Epidermal melanocyte (primary cell): ENCODE results near the gene ADAMTS17.
"Not testable (repeated sequence)": the region's sequence is repeated elsewhere in the genome, so short reads cannot be mapped to it uniquely, and the experiment has no call there.

ENCODE experiments used
- DNase-seq: peaks from one replicate; pipeline ENCODE4 v3.0.0; 2011; ENCODE audit warnings: low spot score; ENCODE audit not compliant: insufficient read length

ADAMTS17 gene

DNA sequence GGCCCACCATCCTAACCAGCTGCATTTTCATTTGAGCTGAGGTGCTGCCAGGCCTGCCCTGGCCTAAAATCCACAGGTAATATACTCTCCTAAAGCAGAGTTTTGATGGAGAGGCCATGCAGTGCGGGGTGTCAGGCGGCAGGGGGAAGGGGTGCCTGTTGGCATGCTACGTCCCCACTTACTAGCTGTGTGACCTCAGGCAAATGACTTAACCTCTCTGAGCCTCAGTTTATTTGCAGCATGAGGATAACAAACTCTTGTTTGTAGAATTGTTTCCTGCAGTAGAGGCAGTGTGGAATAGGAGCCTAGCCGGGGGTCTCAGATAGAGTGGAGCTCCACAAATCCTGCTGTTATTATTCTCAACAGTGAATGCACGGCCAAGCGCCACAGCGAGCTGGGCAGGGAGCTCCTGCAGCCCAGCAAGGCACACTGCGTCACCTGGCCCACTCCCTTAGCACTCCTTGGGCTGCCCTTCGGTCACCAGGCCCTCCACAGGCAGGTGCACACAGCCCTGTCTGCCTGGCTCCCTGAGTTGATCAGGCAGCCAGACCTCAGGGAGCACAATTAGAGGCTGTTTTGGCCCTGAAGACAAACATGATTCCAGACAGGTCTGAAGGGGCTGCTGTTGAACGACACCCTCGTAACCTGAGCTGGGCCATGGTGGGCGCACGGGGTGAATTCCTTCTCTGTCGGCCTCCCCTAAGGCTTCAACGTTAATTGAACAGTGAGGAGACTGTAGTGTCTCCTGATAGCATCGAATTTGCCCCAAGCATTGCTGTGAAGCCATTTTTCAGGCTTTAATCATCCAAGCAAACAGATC, 359.7 kb downstream of the ADAMTS17 start:
- DNase-seq = no peak

DNA sequence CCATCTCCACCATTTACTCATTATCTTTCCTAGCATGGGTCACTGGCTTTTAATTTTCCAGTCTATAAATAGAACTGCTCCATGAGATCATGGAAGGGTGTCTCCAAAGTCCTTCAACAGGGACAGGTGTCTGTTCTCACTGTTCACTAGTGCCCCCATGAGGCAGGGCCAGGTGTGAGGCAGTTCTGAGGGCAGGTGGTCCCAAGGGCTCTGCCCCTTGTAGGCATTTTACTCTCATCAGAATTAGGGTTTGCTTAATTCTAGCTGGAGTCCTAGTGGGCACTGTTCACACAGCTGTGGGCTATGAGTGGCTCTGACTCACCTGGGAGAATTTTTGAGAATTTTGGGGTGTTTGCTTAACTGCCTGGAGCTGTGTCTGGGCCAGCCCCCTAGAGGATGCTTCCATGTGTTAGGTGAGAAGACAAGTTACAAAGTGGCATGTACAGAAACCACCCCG, 360.6 kb downstream of the ADAMTS17 start:
- DNase-seq = no peak

DNA sequence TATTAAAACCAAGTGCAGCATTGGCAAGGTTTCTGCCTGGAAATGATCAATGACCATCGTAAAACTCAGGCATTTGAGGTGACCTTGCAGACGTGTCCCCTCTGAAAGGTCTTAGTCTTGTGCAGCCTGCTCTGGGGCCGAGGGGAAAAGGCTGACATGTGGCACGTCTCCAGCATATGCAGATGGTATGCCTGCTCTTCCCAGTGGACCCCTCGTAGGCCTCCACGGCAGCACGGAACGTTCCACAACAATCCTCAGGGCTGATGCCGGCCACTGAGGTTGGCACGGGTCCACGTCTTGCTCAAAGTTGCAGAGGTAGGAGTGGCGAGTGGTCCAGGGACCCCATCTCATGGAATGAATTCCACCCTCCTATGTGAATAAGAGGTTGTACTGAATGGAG, 361.0 kb downstream of the ADAMTS17 start:
- DNase-seq = no peak

DNA sequence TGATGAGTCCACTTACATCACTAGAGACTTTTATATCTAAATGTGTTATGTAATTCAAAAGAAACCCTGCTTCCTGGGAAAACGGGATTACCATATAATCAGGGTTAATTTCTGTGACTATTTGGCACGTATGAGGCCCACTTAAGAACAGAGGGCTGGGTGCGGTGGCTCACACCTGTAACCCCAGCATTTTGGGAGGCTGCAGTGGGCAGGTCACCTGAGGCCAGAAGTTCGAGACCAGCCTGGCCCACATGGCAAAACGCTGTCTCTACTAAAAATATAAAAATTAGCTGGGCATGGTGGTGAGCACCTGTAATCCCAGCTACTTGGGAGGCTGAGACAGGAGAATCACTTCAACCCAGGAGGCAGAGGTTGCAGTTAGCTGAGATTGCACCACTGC, 361.9 kb downstream of the ADAMTS17 start:
- DNase-seq = not testable (repeated sequence)

DNA sequence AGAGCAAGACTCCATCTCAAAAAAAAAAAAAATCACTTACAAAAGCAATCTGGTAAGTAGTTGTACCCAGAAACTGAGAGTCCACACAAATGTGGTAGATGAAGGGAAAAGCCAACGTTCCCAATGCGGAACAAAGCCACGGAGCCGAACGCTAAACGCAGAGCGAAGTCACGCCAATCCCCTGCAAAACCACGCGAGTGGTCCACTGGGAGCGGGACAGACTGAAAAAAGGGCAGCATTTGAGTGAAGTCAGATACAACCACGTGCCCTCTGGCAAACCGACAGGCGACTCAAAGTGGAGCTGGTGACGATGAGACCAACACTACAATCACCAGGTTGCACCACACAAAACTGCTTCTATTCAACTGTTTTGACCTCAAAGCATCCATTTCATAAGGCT, 362.4 kb downstream of the ADAMTS17 start:
- DNase-seq = no peak

DNA sequence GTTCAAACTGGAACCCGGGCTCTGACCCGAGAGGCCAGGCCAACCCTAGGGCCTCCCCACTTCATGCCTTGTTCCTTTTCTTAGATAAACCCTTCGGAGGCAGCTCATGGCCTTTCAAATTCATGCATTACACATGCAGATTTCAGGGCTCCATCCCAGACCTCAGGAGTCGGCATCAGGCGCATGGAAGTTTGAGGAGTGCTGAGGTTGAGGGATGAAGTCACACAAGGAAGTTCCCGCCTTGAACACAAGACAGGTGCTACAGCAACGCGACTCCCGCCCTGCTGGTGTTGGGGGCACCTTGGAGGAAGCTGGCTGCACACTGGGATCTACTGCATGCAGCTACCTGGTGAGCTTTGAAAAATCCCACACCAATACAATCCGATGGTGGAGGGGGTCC, 363.3 kb downstream of the ADAMTS17 start:
- DNase-seq = no peak

DNA sequence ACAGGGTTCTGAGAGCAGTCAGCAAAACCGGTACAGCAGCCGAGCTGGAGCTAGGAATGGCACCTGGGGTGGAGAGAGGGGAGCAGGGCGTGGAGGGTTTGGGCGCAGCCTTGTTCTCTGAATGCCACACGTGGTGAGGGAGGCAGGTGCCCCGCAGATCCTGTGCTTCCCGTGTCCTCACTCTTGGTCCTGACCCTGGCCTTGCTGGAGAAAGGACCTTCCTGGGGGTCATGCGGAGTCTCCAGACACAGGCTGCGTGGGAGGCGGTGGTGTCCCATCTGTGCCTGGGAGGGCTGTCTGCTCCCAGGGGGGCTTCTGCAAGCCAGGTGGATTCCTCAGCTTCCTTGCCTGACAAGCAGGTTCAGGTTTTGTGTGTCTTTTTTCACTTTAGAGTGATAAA, 363.8 kb downstream of the ADAMTS17 start:
- no peak for DNase-seq

DNA sequence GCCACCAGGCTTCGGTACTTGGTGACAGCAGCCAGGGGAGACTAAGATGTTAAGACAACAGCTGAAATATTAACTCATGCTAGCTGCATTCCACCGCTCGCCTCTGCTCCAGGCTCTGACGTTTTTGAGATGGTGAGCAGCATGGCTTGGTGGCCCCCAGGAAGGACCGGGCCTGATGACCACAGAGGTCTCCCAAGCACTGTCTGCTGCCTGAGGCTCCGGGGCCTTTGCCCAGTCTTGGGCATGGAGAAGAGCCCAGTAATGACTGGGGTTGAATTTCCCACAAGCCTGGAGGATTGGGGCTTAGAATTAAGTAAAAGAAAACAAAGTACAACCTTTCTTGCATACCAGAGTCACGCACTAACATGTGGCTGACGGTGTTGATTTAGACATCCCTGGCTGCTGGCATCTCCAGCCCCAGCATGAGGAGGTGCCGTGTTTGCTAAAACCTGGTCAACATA, 364.9 kb downstream of the ADAMTS17 start:
- DNase-seq = no peak

DNA sequence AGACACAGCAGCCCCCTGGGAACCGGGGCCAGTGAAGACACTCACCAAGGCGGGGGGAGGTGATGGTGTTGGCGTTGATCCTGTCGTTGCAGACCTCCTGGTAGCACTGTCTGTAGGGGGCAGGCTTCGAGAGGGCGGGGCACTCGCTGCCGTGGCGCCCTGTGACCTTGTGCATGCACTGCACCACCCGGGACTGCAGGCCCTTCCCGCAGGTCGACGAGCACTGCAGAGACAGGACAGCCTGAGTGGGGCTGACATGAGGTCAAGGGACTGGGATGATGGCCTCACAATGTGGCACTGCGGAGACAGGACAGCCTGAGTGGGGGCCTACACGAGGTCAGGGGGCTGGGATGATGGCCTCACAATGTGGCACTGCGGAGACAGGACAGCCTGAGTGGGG, 365.8 kb downstream of the ADAMTS17 start:
- DNase-seq = no peak

DNA sequence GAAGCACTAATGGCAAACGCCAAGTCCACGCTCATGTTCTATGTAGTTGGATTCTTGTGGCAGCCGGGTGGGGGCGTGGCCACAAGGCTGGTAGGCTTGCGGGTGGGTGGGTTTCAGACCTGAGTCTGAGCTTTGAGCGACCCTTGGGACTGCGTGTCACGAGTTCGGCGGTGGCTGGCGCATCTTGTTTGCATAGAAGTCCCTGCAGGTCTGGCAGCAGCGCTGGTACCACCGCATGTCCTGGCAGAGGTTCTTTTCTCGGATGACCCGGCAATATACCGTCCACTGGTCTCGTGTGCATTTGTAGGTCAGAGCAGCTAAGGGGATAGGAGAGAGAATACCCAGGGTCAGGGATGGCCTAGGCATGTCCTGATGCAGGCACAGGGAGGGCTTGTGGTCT, 367.5 kb downstream of the ADAMTS17 start:
- DNase-seq = no peak

DNA sequence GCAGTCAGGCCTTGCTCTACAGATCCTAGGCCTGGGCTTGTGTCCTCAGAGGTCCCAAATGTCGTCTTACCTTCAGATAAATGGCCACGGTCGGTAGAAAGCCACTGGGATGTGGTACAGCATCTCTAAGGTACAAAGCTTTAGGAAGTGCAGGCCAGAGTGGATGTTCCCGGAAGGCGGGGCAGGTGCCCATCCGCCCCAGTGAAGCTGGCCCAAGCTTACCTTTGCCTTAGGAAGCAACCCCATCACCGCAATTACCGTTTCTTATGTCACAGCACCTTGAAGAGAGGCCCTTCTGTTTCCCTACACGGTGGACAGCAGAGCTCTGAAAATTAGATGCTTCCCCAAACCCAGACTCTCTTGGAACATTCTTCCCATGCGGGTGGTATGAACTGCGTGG, 368.4 kb downstream of the ADAMTS17 start:
- no peak for DNase-seq

DNA sequence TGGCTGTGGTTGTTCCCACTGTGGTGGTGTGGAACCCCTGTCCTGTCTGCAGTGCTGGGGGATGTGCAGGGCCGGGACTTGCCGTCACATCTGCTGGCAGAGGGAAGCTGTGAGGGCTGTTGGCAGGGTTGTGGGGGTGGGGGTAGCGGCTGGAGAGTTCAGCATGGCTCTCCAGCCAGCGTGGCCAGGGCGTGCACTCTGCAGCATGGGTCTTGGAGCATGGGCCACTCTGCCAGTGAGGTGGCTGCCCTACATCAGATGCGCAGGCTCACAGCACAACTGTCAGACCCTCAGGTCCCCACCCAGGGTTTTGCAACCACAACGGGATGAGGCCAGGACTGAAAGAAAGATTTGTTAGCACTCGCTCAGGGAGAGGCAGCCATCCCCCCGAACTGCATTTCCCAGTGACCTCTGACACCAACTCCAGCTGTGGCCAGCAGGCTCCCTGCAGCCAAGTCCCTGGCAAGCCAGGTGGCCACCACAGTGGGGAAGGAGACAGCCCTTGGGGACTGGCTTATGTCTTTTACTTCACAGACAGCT, 370.8 kb downstream of the ADAMTS17 start:
- no peak for DNase-seq

DNA sequence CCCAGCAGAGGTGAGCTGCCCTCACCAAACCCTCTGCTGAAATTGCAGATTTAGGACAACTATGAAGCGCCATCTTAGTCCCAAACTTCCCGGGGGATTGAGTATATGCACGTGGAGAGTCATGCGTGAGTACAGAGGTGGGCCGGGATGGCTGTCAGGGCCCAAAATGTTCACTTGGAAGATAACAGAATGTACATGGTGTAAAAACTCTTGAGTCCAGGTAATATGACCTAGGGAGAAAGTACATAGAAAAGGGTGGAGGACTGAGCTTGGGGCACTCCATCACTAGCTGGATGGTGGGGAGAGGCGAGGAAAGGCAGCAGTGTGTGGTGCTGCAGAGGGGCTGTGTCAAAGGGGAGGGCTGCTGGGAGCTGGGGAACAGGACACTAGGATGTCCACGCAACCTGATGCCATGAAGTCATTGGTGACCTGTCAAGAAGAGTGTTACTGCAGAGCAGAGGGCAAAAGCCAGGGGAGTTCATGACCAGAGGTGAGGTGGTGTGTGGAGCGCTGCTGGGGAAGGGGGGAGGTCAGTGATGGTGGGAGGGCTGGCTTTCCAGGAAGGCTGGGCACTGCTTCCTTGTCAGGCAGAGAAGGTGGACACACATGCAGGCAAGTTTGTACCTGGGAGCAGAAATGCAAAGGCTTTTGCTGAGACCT, 372.4 kb downstream of the ADAMTS17 start:
- no peak for DNase-seq

DNA sequence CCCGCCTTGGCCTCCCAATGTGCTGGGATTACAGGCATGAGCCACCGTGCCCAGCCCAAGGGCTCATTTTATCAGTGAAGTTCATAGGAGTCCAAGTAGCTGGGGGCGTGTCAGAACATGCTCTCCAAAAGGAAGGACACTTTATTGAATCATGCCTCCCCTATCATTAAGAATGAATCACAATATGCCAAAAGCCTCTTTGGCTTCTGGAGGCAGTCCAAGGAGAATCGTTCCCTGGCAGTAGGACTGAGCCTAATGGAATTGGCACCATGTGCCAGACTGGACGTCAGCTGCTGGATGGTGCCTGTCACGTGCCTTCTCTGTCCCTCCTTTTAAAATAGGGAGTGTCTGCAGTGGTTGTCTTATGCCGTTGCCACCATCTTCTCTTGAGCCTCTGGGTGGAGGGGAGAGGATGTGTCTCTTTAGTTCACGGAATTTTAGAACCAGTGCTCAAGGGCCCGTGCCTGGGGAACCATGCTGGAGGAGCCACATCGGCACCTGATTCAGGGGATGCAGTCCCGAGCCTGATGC, 373.9 kb downstream of the ADAMTS17 start:
- no peak for DNase-seq

DNA sequence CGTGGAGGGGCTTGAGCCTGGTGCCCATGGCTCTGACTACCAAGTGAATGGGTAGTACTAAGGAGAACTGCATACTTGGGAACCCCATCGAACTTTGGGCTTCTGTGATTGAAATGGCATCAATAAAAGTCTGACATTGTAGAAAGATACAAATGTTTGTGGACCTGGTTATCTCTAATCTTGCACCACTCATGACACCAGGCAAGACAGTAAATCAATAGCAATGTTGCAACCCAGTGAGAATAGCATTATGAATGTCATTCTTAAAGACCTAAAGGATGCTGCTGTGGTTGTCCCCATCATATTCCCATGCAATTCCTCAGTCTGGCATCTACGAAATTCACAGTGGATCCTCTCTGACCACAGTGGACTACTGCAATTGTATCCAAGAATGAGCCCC, 375.0 kb downstream of the ADAMTS17 start:
- no peak for DNase-seq

DNA sequence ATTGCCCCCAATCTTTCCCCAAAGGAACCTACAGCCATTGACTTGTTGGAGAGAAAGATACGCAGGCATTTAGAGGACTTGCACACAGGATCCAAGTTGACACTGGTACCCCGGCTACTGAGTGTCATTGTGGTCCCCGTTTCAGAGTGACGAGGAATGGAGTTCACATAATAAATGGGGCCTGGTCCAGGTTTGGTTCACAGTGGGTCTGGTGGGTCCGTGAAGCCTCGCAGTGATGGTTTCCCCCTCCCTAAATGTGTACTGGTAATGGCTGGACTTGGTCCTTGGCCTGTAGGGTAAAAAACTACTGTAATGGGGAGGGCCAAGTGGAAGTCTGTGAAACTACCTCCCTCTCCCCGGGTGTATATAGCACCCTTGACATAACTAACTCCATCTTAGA, 376.4 kb downstream of the ADAMTS17 start:
- no peak for DNase-seq

DNA sequence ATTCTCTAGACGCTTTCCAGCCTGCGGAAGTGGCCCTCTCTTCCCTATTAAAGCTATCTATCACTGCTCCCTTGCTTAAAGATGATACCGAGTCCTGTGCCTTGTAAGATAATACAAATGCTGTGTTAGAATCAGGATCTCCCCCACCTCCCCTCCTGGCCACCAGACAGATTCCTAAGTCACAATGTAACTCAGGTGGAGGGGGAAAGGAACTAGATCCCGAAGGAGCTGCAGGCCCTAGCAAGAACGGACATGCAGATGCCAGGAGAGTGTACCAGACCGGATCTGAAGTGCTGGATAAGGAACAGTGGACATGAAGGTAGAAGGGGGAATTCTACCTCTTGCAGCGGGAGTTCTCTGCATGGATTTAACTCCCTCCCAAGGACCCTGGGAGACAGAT, 377.8 kb downstream of the ADAMTS17 start:
- no peak for DNase-seq

DNA sequence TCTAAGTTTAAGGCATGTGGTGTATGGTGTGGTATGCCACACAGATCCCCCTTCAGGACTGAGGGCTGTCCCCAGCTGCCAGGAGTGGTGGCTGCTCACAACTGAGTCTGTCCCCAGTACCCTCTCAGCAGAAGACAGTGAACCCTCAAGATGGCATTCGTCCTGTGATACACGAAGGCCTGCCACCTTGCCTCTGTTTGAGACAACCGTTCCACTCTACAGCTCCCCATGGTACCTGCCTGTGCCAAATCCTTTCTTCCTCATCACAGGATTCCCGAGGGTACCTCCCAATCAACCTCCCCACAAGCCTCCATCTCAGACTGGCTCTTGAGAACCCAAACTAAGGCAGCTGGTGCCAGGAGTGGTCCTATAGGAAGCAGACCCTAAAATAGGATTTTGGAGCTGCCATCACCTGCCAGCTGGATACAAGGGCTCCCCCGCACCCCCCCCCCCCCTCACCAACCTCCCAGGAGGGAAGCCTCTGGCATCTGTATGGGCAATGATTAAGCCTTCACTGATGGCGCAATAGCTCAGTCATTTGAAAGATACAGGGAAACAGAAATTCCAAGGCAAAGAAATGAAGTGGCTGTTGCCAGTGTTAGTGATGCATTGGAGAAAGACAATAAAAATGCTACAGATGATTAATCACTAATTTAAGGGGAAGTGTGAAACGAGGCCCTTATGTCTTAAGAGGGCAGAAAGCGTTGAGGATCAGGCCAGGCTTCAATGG, 378.5 kb downstream of the ADAMTS17 start:
- no peak for DNase-seq

DNA sequence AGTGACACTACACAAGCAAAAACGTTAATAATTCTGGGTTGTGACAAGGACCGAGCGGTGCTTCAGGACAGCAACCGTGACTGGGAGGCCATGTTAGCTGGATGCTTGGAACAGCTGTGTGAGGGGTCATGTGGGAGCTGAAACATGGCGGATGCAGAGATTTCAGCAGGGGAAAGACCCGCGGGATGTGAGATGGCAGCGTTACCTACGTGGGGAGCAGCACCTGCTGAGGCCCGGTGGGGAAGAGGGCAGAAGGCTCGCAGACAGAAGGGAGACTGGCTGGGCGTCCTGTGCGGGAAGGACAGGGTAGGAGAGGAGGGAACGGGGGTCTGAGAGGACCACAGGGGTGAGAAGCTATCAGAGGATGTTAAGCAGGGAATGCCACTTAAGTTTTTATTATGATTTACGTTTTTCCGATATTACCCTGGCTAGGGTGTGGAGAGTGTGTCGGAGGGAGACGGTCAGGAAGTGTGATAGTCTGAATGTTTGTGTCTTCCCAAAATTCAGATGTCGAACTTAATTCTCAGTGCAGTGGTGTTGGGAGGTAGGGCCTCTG, 379.7 kb downstream of the ADAMTS17 start:
- DNase-seq = no peak

DNA sequence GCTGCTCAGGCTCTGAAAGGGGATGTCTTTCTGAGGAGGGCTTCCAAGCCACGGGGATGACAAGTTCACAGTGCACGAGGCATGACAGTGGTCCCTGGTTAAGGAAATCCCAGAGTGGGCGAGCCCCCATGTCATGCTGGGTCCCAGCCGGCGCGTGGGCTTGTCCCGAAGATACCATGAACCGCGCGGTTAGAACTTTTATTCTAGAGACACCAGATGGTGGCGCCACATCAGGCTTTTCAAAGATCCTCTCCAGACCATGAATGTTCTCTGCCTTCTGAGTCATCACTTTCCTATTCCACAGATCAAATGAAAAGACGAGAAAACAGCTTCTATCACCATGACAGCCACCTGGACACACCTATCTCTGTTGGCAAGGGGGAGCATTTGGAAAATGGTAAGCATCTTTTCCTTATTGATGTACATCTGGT, 380.7 kb downstream of the ADAMTS17 start:
- DNase-seq = no peak

DNA sequence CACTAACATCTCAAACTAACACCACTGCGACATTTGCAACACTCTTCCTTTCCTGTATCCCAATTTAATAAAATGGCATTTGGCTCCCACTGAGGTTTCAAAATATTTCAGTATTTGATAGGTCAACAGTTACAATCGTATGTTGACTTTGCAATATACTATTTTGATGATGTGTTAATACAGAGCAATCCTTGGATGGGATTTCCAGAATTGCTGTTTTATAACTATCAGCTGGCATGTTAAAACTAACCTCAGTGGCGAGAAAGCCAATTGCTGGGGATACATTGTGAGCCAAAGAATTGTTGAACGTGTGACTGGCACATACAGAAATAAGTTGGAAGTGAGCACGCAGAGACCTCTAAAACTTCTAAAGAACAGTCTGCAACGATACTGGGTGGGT, 382.4 kb downstream of the ADAMTS17 start:
- DNase-seq = no peak
